ENCODE measurements around the gene CNOT6L. TPM values are rescaled to one million over a fixed set of nuclear protein-coding genes. Genes with fewer than 3 reads are reported as not detected.
"Not testable (repeated sequence)": the region's sequence is repeated elsewhere in the genome, so short reads cannot be mapped to it uniquely, and the experiment has no call there.

Gene CNOT6L
- total and polyA plus RNA-seq, 2 donors (not counting 1 experiment from before 2014, with no cell fraction given): 11.4 to 12.7 TPM

GRCh38 chr4:77785669-77786068 is 33.5 kb downstream of the CNOT6L start:
- Histone ChIP-seq H3K36me3 (ENCODE audit: control insufficient read depth, insufficient read depth, low read length) (no peaks in the 10 kb centered on the region), H4K20me1 (ENCODE audit: control insufficient read depth, extremely low read depth, insufficient read depth, low read length) (no peaks in the 10 kb centered on the region), H3K9me3 (ENCODE audit: control insufficient read depth, insufficient read depth, low read depth, low read length) (no peaks in the 10 kb centered on the region), H3K4me3 (replicated peaks in 1 of 4; ENCODE audit: control extremely low read depth in 1 of 4, insufficient read depth in 1 of 4, low read depth in 3 of 4, low read length in 4 of 4) (no peak overlapping the region), H3K27ac (ENCODE audit: insufficient read depth, low read length) (no peak overlapping the region), H3K4me2 (ENCODE audit: extremely low read depth, insufficient read depth, low read length) (no peak overlapping the region), H3K27me3 (ENCODE audit: control insufficient read depth, insufficient read depth, low read length) (no peaks in the 10 kb centered on the region), H3K9ac (ENCODE audit: insufficient read depth, low read length) (no peak overlapping the region), H3K79me2 (ENCODE audit: control insufficient read depth, insufficient read depth, low read length) (no peaks in the 10 kb centered on the region), H2AFZ (ENCODE audit: low read length) (no peak overlapping the region), H3K4me1 (ENCODE audit: control insufficient read depth, extremely low read depth, insufficient read depth, low read length) (no peaks in the 10 kb centered on the region)
- DNase-seq (ENCODE audit: low read depth in 2 of 2): no peak
- no peak for TF ChIP-seq EZH2 (IDR thresholded peaks at IDR 0.05; ENCODE audit: low read length, missing control alignments)
- TF ChIP-seq CTCF (conservative IDR thresholded peaks at IDR 0.05 in 1 of 2, IDR thresholded peaks at IDR 0.05 in 1 of 2; ENCODE audit: low read depth in 1 of 2, low read length in 2 of 2): no peak

- Histone ChIP-seq H3K79me2 (ENCODE audit: control insufficient read depth, insufficient read depth, low read length) (no peaks in the 10 kb centered on the region), H2AFZ (ENCODE audit: low read length) (no peak overlapping the region), H3K36me3 (ENCODE audit: control insufficient read depth, insufficient read depth, low read length) (no peaks in the 10 kb centered on the region), H3K4me3 (replicated peaks in 1 of 4; ENCODE audit: control extremely low read depth in 1 of 4, insufficient read depth in 1 of 4, low read depth in 3 of 4, low read length in 4 of 4) (no peak overlapping the region), H3K27me3 (ENCODE audit: control insufficient read depth, insufficient read depth, low read length) (no peaks in the 10 kb centered on the region), H3K9ac (ENCODE audit: insufficient read depth, low read length) (no peak overlapping the region), H3K27ac (ENCODE audit: insufficient read depth, low read length) (no peak overlapping the region), H3K4me2 (ENCODE audit: extremely low read depth, insufficient read depth, low read length) (no peak overlapping the region), H3K9me3 (ENCODE audit: control insufficient read depth, insufficient read depth, low read depth, low read length) (no peaks in the 10 kb centered on the region), H4K20me1 (ENCODE audit: control insufficient read depth, extremely low read depth, insufficient read depth, low read length) (no peaks in the 10 kb centered on the region), H3K4me1 (ENCODE audit: control insufficient read depth, extremely low read depth, insufficient read depth, low read length) (no peaks in the 10 kb centered on the region)
- TF ChIP-seq EZH2 (IDR thresholded peaks at IDR 0.05; ENCODE audit: low read length, missing control alignments) (no peak), CTCF (conservative IDR thresholded peaks at IDR 0.05 in 1 of 2, IDR thresholded peaks at IDR 0.05 in 1 of 2; ENCODE audit: low read depth in 1 of 2, low read length in 2 of 2) (no peak)
- DNase-seq (ENCODE audit: low read depth in 2 of 2): no peak
These were observed 35.3 kb downstream of the CNOT6L start for GRCh38 chr4:77783895-77784294.

GRCh38 chr4:77782102-77782835 is 36.9 kb downstream of the CNOT6L start:
- TF ChIP-seq CTCF (conservative IDR thresholded peaks at IDR 0.05 in 1 of 2, IDR thresholded peaks at IDR 0.05 in 1 of 2; ENCODE audit: low read depth in 1 of 2, low read length in 2 of 2) (no peak), EZH2 (IDR thresholded peaks at IDR 0.05; ENCODE audit: low read length, missing control alignments) (no peak)
- Histone ChIP-seq H3K4me2 (ENCODE audit: extremely low read depth, insufficient read depth, low read length) (no peak overlapping the region), H3K27me3 (ENCODE audit: control insufficient read depth, insufficient read depth, low read length) (no peaks in the 10 kb centered on the region), H3K4me3 (replicated peaks in 1 of 4; ENCODE audit: control extremely low read depth in 1 of 4, insufficient read depth in 1 of 4, low read depth in 3 of 4, low read length in 4 of 4) (no peak overlapping the region), H3K79me2 (ENCODE audit: control insufficient read depth, insufficient read depth, low read length) (no peaks in the 10 kb centered on the region), H3K27ac (ENCODE audit: insufficient read depth, low read length) (no peak overlapping the region), H3K4me1 (ENCODE audit: control insufficient read depth, extremely low read depth, insufficient read depth, low read length) (no peaks in the 10 kb centered on the region), H4K20me1 (ENCODE audit: control insufficient read depth, extremely low read depth, insufficient read depth, low read length) (no peaks in the 10 kb centered on the region), H3K36me3 (ENCODE audit: control insufficient read depth, insufficient read depth, low read length) (no peaks in the 10 kb centered on the region), H2AFZ (ENCODE audit: low read length) (no peak overlapping the region), H3K9ac (ENCODE audit: insufficient read depth, low read length) (no peak overlapping the region), H3K9me3 (ENCODE audit: control insufficient read depth, insufficient read depth, low read depth, low read length) (no peaks in the 10 kb centered on the region)
- DNase-seq (ENCODE audit: low read depth in 2 of 2): no peak

GRCh38 chr4:77780762-77781161 is 38.4 kb downstream of the CNOT6L start:
- not testable (repeated sequence) for H4K20me1 ChIP-seq (ENCODE audit: control insufficient read depth, extremely low read depth, insufficient read depth, low read length); H3K4me1 ChIP-seq (ENCODE audit: control insufficient read depth, extremely low read depth, insufficient read depth, low read length); H2AFZ ChIP-seq (ENCODE audit: low read length); DNase-seq (ENCODE audit: low read depth in 2 of 2); H3K4me2 ChIP-seq (ENCODE audit: extremely low read depth, insufficient read depth, low read length); H3K9me3 ChIP-seq (ENCODE audit: control insufficient read depth, insufficient read depth, low read depth, low read length); H3K27me3 ChIP-seq (ENCODE audit: control insufficient read depth, insufficient read depth, low read length); H3K27ac ChIP-seq (ENCODE audit: insufficient read depth, low read length); H3K36me3 ChIP-seq (ENCODE audit: control insufficient read depth, insufficient read depth, low read length); H3K79me2 ChIP-seq (ENCODE audit: control insufficient read depth, insufficient read depth, low read length); H3K9ac ChIP-seq (ENCODE audit: insufficient read depth, low read length); H3K4me3 ChIP-seq (replicated peaks in 1 of 4; ENCODE audit: control extremely low read depth in 1 of 4, insufficient read depth in 1 of 4, low read depth in 3 of 4, low read length in 4 of 4)
